Sciatic nerve (tissue), 2 donors: ENCODE measurements around the gene DDX20. TPM values are rescaled to one million over a fixed set of nuclear protein-coding genes. Genes with fewer than 3 reads are reported as not detected.
"Not testable (repeated sequence)": the region's sequence is repeated elsewhere in the genome, so short reads cannot be mapped to it uniquely, and the experiment has no call there.

Experiments
- ATAC-seq: fragments of 200-7000 bp; cut with Tn5 transposase; one replicate; pipeline ENCODE4 v1.9.1; 2020; ENCODE audit warnings: mild to moderate bottlenecking, moderate library complexity
- DNase-seq: peaks from one replicate; pipeline ENCODE4 v3.0.0-alpha.2; 2020; ENCODE audit warnings: low spot score
- intact Hi-C: fragments of 100-400 bp; cut with DNase I; formaldehyde crosslinking; loops from one replicate; pipeline ENCODE4 v1.14.2; 2022
- total RNA-seq: library from RNA; stranded (reverse); fragmentation: NEBNext Ultra II Directional; extraction: Animal tissue kit (Norgen Biotek cat#: 25700); gene quantifications from one replicate; pipeline ENCODE4 v1.2.1, GENCODE V29; 2021
- donor health status: DM: no; HTN: no; CAD: no.
- donor health status: DM: no; HTN: no; CAD: no.

DDX20 gene
- total RNA-seq, 1 donor from 2014 or later: 9.7 TPM

- DNase-seq, ATAC-seq: not testable (repeated sequence)
- intact Hi-C loops: loop anchor here (10.0 kb wide), 1 partner anchor 237 kb away; the partner anchor contains the start of genes ADORA3 and TMIGD3
Observed at GRCh38 chr1:111742292-111742691, 13.4 kb upstream of the DDX20 start.

- DNase-seq: no peak
- no peak for ATAC-seq
- intact Hi-C loops: loop anchor here (10.0 kb wide), 1 partner anchor 238 kb away; the partner anchor contains the start of genes ADORA3 and TMIGD3
Observed at GRCh38 chr1:111742938-111743549, 12.7 kb upstream of the DDX20 start.

- no peak for DNase-seq
Observed at GRCh38 chr1:111743679-111744101, 12.0 kb upstream of the DDX20 start.

GRCh38 chr1:111745675-111746613, 9.8 kb upstream of the DDX20 start:
- DNase-seq (no peak), ATAC-seq (no peak)
- intact Hi-C loops: loop anchor here (10.0 kb wide), 1 partner anchor 241 kb away; the partner anchor contains the start of genes ADORA3 and TMIGD3

More at GRCh38 chr1:111743679-111744101, 12.0 kb upstream of the DDX20 start:
- ATAC-seq: no peak
- intact Hi-C loops: loop anchor here (10.0 kb wide), 1 partner anchor 239 kb away; the partner anchor contains the start of genes ADORA3 and TMIGD3

- ATAC-seq (no peak), DNase-seq (no peak)
- intact Hi-C loops: loop anchor here (10.0 kb wide), 1 partner anchor 242 kb away; the partner anchor contains the start of genes ADORA3 and TMIGD3
Observed at GRCh38 chr1:111746614-111746999, 9.1 kb upstream of the DDX20 start.

- DNase-seq (no peak), ATAC-seq (peak; percentile 45)
- intact Hi-C loops: loop anchor here (10.0 kb wide), 1 partner anchor 243 kb away; the partner anchor contains the start of genes ADORA3 and TMIGD3
Observed at GRCh38 chr1:111747282-111747734, 8.4 kb upstream of the DDX20 start.

GRCh38 chr1:111747947-111748346, 7.8 kb upstream of the DDX20 start:
- no peak for ATAC-seq
- intact Hi-C loops: loop anchor here (10.0 kb wide), 1 partner anchor 243 kb away; the partner anchor contains the start of genes ADORA3 and TMIGD3
- DNase-seq: no peak

GRCh38 chr1:111749628-111750027, 6.1 kb upstream of the DDX20 start:
- intact Hi-C loops: loop anchor here (10.0 kb wide), 1 partner anchor 245 kb away; the partner anchor contains the start of genes ADORA3 and TMIGD3
- no peak for ATAC-seq
- DNase-seq: no peak

- ATAC-seq (no peak), DNase-seq (no peak)
- intact Hi-C loops: no loop called here
Observed at GRCh38 chr1:111750856-111751255, 4.8 kb upstream of the DDX20 start.

GRCh38 chr1:111751906-111752575, 3.7 kb upstream of the DDX20 start:
- no peak for DNase-seq
- intact Hi-C loops: no loop called here
- no peak for ATAC-seq

GRCh38 chr1:111754984-111755330, 744 bp upstream of the DDX20 start:
- DNase-seq: peak; percentile 66
- ATAC-seq: peak; percentile 30
- intact Hi-C loops: loop anchor here (5.0 kb wide), 1 partner anchor 38 kb away; no protein-coding TSS in a partner anchor

GRCh38 chr1:111756124-111756513, 418 bp downstream of the DDX20 start:
- DNase-seq (no peak), ATAC-seq (no peak)
- intact Hi-C loops: loop anchor here (5.0 kb wide), 1 partner anchor 39 kb away; no protein-coding TSS in a partner anchor

GRCh38 chr1:111758373-111758772, 2.7 kb downstream of the DDX20 start:
- DNase-seq: no peak
- no peak for ATAC-seq
- intact Hi-C loops: loop anchor here (5.0 kb wide), 1 partner anchor 41 kb away; no protein-coding TSS in a partner anchor

- no peak for ATAC-seq
- intact Hi-C loops: loop anchor here (10.0 kb wide), 1 partner anchor 277 kb away; no protein-coding TSS in a partner anchor
- DNase-seq: no peak
Observed at GRCh38 chr1:111761717-111762116, 6.0 kb downstream of the DDX20 start.

GRCh38 chr1:111762332-111762731, 6.6 kb downstream of the DDX20 start:
- intact Hi-C loops: loop anchor here (10.0 kb wide), 1 partner anchor 278 kb away; no protein-coding TSS in a partner anchor
- no peak for ATAC-seq
- no peak for DNase-seq

GRCh38 chr1:111768023-111768422, 12.3 kb downstream of the DDX20 start:
- ATAC-seq (no peak), DNase-seq (no peak)
- intact Hi-C loops: loop anchor here (10.0 kb wide), 1 partner anchor 283 kb away; no protein-coding TSS in a partner anchor

GRCh38 chr1:111768625-111769024, 12.9 kb downstream of the DDX20 start:
- DNase-seq (no peak), ATAC-seq (no peak)
- intact Hi-C loops: loop anchor here (10.0 kb wide), 1 partner anchor 284 kb away; no protein-coding TSS in a partner anchor

- intact Hi-C loops: loop anchor here (10.0 kb wide), 1 partner anchor 285 kb away; no protein-coding TSS in a partner anchor
- ATAC-seq (peak; percentile 78), DNase-seq (no peak)
Observed at GRCh38 chr1:111769517-111770146, 13.9 kb downstream of the DDX20 start.
